Subcutaneous abdominal adipose tissue (tissue), 5 donors: ENCODE measurements around the gene APBB2.
A peak's percentile ranks its signal among the peaks of the same experiment; 100 is the strongest.

ENCODE experiments used
- H3K27ac ChIP-seq: one replicate; pipeline ENCODE4 v1.7.0; 2013; ENCODE audit warnings: low read depth, mild to moderate bottlenecking, inconsistent platforms, low read length, moderate library complexity
- H3K27me3 ChIP-seq, 5 donors: one replicate each; pipeline ENCODE4 v1.7.0; 2013; ENCODE audit warnings: low read length in 5 of 5, inconsistent platforms in 1 of 5; ENCODE audit not compliant: control insufficient read depth in 5 of 5, insufficient read depth in 4 of 5
- H3K36me3 ChIP-seq, 5 donors: one replicate each; pipeline ENCODE4 v1.7.0; 2013; ENCODE audit warnings: low read length in 5 of 5; ENCODE audit not compliant: control insufficient read depth in 5 of 5, insufficient read depth in 5 of 5
- H3K4me1 ChIP-seq, 5 donors: one replicate each; pipeline ENCODE4 v1.7.0; 2013; ENCODE audit warnings: low read length in 5 of 5, mild to moderate bottlenecking in 3 of 5, moderate library complexity in 1 of 5; ENCODE audit not compliant: control insufficient read depth in 5 of 5, insufficient read depth in 5 of 5
- H3K4me3 ChIP-seq, 5 donors: one replicate each; pipeline ENCODE4 v1.7.0; 2013; ENCODE audit warnings: low read length in 5 of 5, low read depth in 1 of 5
- H3K9ac ChIP-seq, 5 donors: one replicate each; pipeline ENCODE4 v1.7.0; 2013; ENCODE audit warnings: low read length in 5 of 5, mild to moderate bottlenecking in 4 of 5, moderate library complexity in 3 of 5
- H3K9me3 ChIP-seq, 5 donors: one replicate each; pipeline ENCODE4 v1.7.0; 2013; ENCODE audit warnings: low read length in 5 of 5; ENCODE audit not compliant: control insufficient read depth in 5 of 5
- donor health status: healthy.
- donor health status: healthy.
- donor health status: healthy.
- donor health status: healthy.
- donor health status: healthy.

The APBB2 gene

GRCh38 chr4:41207291-41207831, 7.0 kb downstream of the APBB2 start:
- H3K27me3 ChIP-seq = no peaks in the 10 kb centered on the region
- no peak overlapping the region for H3K9ac ChIP-seq
- no peak overlapping the region for H3K4me3 ChIP-seq
- peaks cover 10 to 69% (median 56%) of the 10 kb centered on the region in 5 donors for H3K4me1 ChIP-seq
- H3K27ac ChIP-seq = peak overlapping the region; percentile 67
- H3K36me3 ChIP-seq = no peaks in the 10 kb centered on the region
- H3K9me3 ChIP-seq = peaks cover 0 to 5% (median 0%) of the 10 kb centered on the region in 5 donors

- Histone ChIP-seq H3K4me1 (peaks cover 13 to 70% (median 55%) of the 10 kb centered on the region in 5 donors), H3K27me3 (no peaks in the 10 kb centered on the region), H3K9me3 (peaks cover 0 to 5% (median 0%) of the 10 kb centered on the region in 5 donors), H3K9ac (no peak overlapping the region), H3K27ac (peak overlapping the region; percentile 70), H3K36me3 (no peaks in the 10 kb centered on the region), H3K4me3 (no peak overlapping the region)
Measured at GRCh38 chr4:41205854-41206460, 8.4 kb downstream of the APBB2 start.

- H3K4me3 ChIP-seq = no peak overlapping the region
- peak overlapping the region; percentile 70 for H3K27ac ChIP-seq
- no peaks in the 10 kb centered on the region for H3K36me3 ChIP-seq
- H3K9ac ChIP-seq = no peak overlapping the region
- peaks cover 0 to 5% (median 0%) of the 10 kb centered on the region in 5 donors for H3K9me3 ChIP-seq
- peaks cover 12 to 74% (median 59%) of the 10 kb centered on the region in 5 donors for H3K4me1 ChIP-seq
- no peaks in the 10 kb centered on the region for H3K27me3 ChIP-seq
Measured at GRCh38 chr4:41205130-41205529, 9.2 kb downstream of the APBB2 start.

GRCh38 chr4:41204400-41204978, 9.9 kb downstream of the APBB2 start:
- peaks cover 0 to 5% (median 0%) of the 10 kb centered on the region in 5 donors for H3K9me3 ChIP-seq
- no peak overlapping the region for H3K9ac ChIP-seq
- peak overlapping the region; percentile 70 for H3K27ac ChIP-seq
- no peak overlapping the region for H3K4me3 ChIP-seq
- H3K36me3 ChIP-seq = no peaks in the 10 kb centered on the region
- peaks cover 10 to 70% (median 58%) of the 10 kb centered on the region in 5 donors for H3K4me1 ChIP-seq
- no peaks in the 10 kb centered on the region for H3K27me3 ChIP-seq

GRCh38 chr4:41203841-41204240, 10.5 kb downstream of the APBB2 start:
- no peak overlapping the region for H3K9ac ChIP-seq

GRCh38 chr4:41202820-41203568, 11.3 kb downstream of the APBB2 start:
- Histone ChIP-seq H3K27me3 (no peaks in the 10 kb centered on the region), H3K36me3 (no peaks in the 10 kb centered on the region), H3K9me3 (no peaks in the 10 kb centered on the region), H3K4me3 (no peak overlapping the region), H3K4me1 (peaks cover 9 to 79% (median 50%) of the 10 kb centered on the region in 5 donors), H3K9ac (peak overlapping the region in 1 of 5 donors; percentile 26), H3K27ac (peak overlapping the region; percentile 70)

More at GRCh38 chr4:41203841-41204240, 10.5 kb downstream of the APBB2 start:
- no peak overlapping the region for H3K4me3 ChIP-seq
- H3K27me3 ChIP-seq = no peaks in the 10 kb centered on the region
- H3K27ac ChIP-seq = peak overlapping the region; percentile 70
- H3K9me3 ChIP-seq = no peaks in the 10 kb centered on the region
- no peaks in the 10 kb centered on the region for H3K36me3 ChIP-seq
- H3K4me1 ChIP-seq = peaks cover 10 to 76% (median 52%) of the 10 kb centered on the region in 5 donors

- H3K27ac ChIP-seq = peak overlapping the region; percentile 70
- peaks cover 8 to 78% (median 45%) of the 10 kb centered on the region in 5 donors for H3K4me1 ChIP-seq
- no peaks in the 10 kb centered on the region for H3K36me3 ChIP-seq
- H3K9ac ChIP-seq = no peak overlapping the region
- no peaks in the 10 kb centered on the region for H3K9me3 ChIP-seq
- H3K4me3 ChIP-seq = no peak overlapping the region
- H3K27me3 ChIP-seq = no peaks in the 10 kb centered on the region
Measured at GRCh38 chr4:41202356-41202755, 12.0 kb downstream of the APBB2 start.

DNA sequence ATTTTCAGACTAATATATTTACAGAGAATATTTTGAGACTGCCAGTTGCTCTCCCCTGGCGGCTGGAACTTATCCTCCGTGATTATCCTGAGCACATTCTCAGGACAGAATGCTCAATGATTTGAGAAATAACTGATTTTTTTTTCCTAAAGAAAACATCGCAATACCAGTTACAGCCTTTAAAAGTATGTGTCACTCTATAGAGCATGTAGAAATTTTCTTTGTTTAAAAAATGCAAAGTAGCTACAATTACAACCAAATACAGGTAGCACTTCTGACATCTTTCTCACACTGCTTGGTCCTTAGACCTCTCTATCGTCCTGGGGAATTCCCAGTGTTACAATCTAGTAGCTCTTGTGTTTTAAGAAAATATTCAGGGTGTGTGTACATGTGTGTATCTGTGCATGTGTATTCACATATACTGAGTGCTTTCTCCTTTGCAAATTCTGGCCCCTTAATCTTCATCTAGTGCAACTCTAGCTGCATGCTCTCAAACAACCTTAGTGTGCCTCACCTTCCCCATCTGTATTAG, 13.8 kb downstream of the APBB2 start:
- H3K27me3 ChIP-seq = no peaks in the 10 kb centered on the region
- peaks cover 8 to 75% (median 33%) of the 10 kb centered on the region in 5 donors for H3K4me1 ChIP-seq
- H3K9me3 ChIP-seq = no peaks in the 10 kb centered on the region
- H3K9ac ChIP-seq = no peak overlapping the region
- peak overlapping the region; percentile 70 for H3K27ac ChIP-seq
- no peaks in the 10 kb centered on the region for H3K36me3 ChIP-seq
- H3K4me3 ChIP-seq = no peak overlapping the region

- Histone ChIP-seq H3K36me3 (no peaks in the 10 kb centered on the region), H3K9ac (no peak overlapping the region), H3K27ac (no peak overlapping the region), H3K4me3 (no peak overlapping the region), H3K27me3 (no peaks in the 10 kb centered on the region), H3K4me1 (peaks cover 5 to 67% (median 25%) of the 10 kb centered on the region in 5 donors), H3K9me3 (no peaks in the 10 kb centered on the region)
Measured at GRCh38 chr4:41199788-41200187, 14.6 kb downstream of the APBB2 start.
